Ishikawa (cell line): ENCODE data around the gene PIWIL1.

Experiments
- CEBPB ChIP-seq: IDR thresholded peaks from 2 replicates; pipeline ENCODE4 v1.6.1; 2012
- CREB1 ChIP-seq: IDR thresholded peaks from 2 replicates; pipeline ENCODE4 v1.6.1; 2012; ENCODE audit warnings: low read depth
- EGR1 ChIP-seq: IDR thresholded peaks from 2 replicates; pipeline ENCODE4 v1.6.1; 2012
- EP300 ChIP-seq: IDR thresholded peaks from 2 replicates; pipeline ENCODE4 v1.6.1; 2012; ENCODE audit warnings: borderline replicate concordance
- FOXM1 ChIP-seq: IDR thresholded peaks from 2 replicates; pipeline ENCODE4 v1.6.1; 2012; ENCODE audit warnings: low read depth, borderline replicate concordance
- MAX ChIP-seq: IDR thresholded peaks from 2 replicates; pipeline ENCODE4 v1.6.1; 2012
- NFIC ChIP-seq: IDR thresholded peaks from 2 replicates; pipeline ENCODE4 v1.6.1; 2012
- RAD21 ChIP-seq: IDR thresholded peaks from 2 replicates; pipeline ENCODE4 v1.6.1; 2012; ENCODE audit warnings: low read depth
- REST ChIP-seq: IDR thresholded peaks from 2 replicates; pipeline ENCODE4 v1.6.1; 2012; ENCODE audit warnings: low read depth, mild to moderate bottlenecking
- TAF1 ChIP-seq: IDR thresholded peaks from 2 replicates; pipeline ENCODE4 v1.6.1; 2012; ENCODE audit warnings: low read depth, mild to moderate bottlenecking
- TCF12 ChIP-seq: IDR thresholded peaks from 2 replicates; pipeline ENCODE4 v1.6.1; 2012; ENCODE audit warnings: low read depth
- TEAD4 ChIP-seq: IDR thresholded peaks from 2 replicates; pipeline ENCODE4 v1.6.1; 2012
- USF1 ChIP-seq: IDR thresholded peaks from 2 replicates; pipeline ENCODE4 v1.6.1; 2012
- YY1 ChIP-seq: IDR thresholded peaks from 2 replicates; pipeline ENCODE4 v1.6.1; 2012; ENCODE audit warnings: low read depth
- ZBTB7A ChIP-seq: IDR thresholded peaks from 2 replicates; pipeline ENCODE4 v1.6.1; 2012; ENCODE audit warnings: low read depth

The PIWIL1 gene

GRCh38 chr12:130298322-130299021, 39.2 kb upstream of the PIWIL1 start:
- no peak for TF ChIP-seq YY1
- no peak for TF ChIP-seq TCF12
- no peak for TF ChIP-seq EP300
- TF ChIP-seq REST, result no peak
- TF ChIP-seq TEAD4, result no peak
- no peak for TF ChIP-seq USF1
- no peak for TF ChIP-seq RAD21
- TF ChIP-seq CEBPB, result no peak
- no peak for TF ChIP-seq EGR1
- TF ChIP-seq MAX, result no peak
- TF ChIP-seq FOXM1, result no peak
- TF ChIP-seq CREB1, result no peak
- no peak for TF ChIP-seq ZBTB7A
- no peak for TF ChIP-seq NFIC
- TF ChIP-seq TAF1, result no peak

GRCh38 chr12:130299574-130299973, 38.1 kb upstream of the PIWIL1 start:
- TF ChIP-seq CEBPB, result no peak
- TF ChIP-seq YY1, result no peak
- no peak for TF ChIP-seq FOXM1
- no peak for TF ChIP-seq REST
- no peak for TF ChIP-seq CREB1
- no peak for TF ChIP-seq TEAD4
- no peak for TF ChIP-seq USF1
- no peak for TF ChIP-seq NFIC
- TF ChIP-seq TAF1, result no peak
- TF ChIP-seq TCF12, result no peak
- no peak for TF ChIP-seq EGR1
- TF ChIP-seq ZBTB7A, result no peak
- TF ChIP-seq MAX, result no peak
- TF ChIP-seq EP300, result no peak
- no peak for TF ChIP-seq RAD21

- no peak for TF ChIP-seq TEAD4
- no peak for TF ChIP-seq CREB1
- no peak for TF ChIP-seq EP300
- no peak for TF ChIP-seq EGR1
- no peak for TF ChIP-seq YY1
- no peak for TF ChIP-seq FOXM1
- TF ChIP-seq ZBTB7A, result no peak
- TF ChIP-seq NFIC, result no peak
- no peak for TF ChIP-seq RAD21
These were observed 37.6 kb upstream of the PIWIL1 start for GRCh38 chr12:130300090-130300489.

- no peak for TF ChIP-seq YY1
- no peak for TF ChIP-seq FOXM1
- no peak for TF ChIP-seq NFIC
- TF ChIP-seq TCF12, result no peak
- TF ChIP-seq USF1, result no peak
- TF ChIP-seq CEBPB, result no peak
- TF ChIP-seq ZBTB7A, result no peak
- TF ChIP-seq TEAD4, result no peak
- no peak for TF ChIP-seq REST
- TF ChIP-seq TAF1, result no peak
- no peak for TF ChIP-seq EGR1
- no peak for TF ChIP-seq MAX
- no peak for TF ChIP-seq EP300
- TF ChIP-seq RAD21, result no peak
- TF ChIP-seq CREB1, result no peak
These were observed 36.8 kb upstream of the PIWIL1 start for GRCh38 chr12:130300737-130301535.
